NCI-H2029 treated with DMSO at 0.1 percent for 48 hours (cell line): ENCODE data around the gene PPM1M.

Experiments
- DNase-seq: peaks from one replicate; lab custom pipeline; 2025; lab: John Stamatoyannopoulos, UW

Gene PPM1M

DNA sequence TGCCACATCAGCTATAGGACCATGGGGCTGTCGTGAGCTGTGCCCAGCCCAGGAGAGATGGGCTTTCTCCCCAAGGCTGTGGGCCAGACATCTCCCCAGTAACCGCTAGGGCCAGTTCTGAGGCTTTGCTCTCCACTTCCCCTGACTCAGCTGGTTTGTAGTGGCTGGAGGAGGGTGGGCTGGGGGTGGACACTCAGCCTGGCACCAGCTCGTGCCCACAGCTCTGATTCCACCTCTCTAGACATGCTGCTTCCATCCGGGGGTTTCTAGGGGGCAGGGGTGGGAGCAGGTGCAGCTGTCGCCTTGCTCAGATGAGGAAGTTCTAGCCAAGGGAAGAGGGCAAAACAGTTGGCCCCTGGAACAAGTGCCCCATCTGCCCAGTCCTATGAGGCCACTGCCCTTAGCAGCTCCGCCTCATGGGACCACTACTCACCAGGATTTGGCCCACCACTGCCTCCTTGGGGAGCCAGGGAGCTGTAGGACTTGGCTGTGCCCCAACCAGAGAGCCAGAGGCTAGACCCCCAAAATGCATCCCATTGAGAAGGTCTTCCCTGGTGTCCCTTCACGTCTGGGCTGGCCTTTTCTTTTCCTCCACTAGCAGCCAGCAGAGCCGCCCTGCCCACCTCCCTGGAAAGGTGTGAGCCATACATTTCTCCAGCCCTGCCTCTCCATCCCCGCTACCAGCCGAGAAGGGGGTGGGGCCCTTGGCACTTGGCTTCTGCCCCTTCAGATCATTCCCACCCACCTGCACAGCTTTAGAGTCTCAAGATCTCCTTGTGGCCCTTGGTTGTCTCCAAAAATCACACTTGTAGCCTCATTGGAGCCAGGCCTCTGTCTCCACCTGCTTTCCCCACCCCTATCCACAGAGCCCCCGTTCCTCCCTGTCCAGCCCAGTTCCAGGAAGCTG is 51.9 kb downstream of the PPM1M start:
- no peak for DNase-seq

DNA sequence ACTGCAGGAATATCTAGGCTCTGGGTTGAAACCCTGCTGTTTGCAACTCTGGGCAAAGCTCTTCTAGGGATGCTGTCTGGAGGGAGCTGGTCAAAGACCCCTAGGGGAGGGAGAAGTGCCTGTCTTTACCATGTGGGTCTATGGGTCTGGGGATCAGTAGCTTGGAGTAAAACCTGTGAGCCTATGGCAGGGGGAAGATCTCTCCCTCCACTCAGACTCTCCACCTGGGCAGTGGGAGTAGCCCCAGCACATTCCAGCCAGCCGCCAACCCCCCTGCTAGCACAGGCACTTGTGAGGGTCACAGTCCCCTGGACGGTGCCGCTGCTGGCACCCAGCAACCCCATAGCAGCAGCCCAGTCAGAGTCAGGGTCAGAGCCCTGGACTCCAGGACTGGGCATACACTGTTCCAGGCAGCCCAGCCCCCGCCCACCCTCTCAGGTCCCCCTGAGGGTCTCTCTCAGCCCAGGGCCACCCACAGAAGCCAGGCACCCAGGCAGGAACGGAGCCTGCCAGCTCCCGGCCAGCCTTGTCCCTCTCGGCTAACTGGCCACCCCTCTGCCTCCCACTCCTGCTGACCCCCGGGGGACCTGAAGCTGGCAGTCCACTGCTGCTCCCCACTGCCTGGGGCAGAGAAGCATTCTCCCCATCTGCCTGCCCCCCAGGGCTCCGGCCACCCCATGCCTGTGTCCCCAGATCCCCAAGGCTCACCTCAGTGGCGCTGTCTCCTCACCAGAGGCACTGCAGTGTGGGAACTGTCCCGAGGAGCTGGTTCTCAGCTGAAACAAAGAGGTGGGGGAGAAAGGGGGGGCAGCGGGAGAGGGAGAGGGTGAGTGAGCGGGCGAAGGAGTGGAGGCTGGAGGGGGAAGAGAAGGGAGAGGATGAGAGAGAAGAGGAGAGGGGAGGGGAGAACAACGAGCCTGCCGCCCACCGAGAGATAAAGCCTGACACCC is 52.9 kb downstream of the PPM1M start:
- no peak for DNase-seq

DNA sequence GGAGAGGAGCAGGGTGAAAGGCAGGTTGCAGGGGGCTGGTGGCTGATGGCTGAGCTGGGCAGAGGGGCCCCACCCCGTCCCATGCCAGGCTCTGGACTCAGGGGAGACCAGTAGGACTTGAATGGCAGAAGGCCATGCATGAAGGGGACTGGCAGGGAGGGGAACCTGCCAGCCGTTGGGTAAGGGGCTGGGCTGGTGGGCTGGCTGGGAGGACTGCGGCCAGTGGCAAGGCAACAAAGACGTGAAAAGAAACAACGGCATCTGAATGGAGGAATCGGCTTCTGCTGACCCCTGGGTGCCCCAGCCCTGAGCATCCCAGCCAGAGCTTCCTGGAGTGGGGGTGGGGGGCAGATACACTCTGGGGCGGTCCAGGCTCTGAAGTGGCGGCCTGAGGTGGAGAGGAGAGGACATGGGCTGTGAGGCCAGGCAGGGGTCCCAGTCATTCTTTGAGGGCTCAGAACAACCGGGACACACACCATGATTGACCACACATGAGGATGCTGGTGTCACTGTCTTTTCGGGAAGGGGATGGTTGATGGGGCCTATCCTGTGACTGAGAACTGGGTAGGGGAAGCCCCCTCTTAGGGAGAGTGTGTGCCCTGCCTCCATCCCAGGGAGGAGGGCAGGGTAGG is 53.8 kb downstream of the PPM1M start:
- no peak for DNase-seq
